Psoas muscle (tissue), 8 donors: Measurements from ENCODE around the gene KCNG2. TPM values are rescaled to one million over a fixed set of nuclear protein-coding genes. Genes with fewer than 3 reads are reported as not detected.

Experiments used
- ATAC-seq, 4 donors: fragments of 200-7000 bp; cut with Tn5 transposase; one replicate each; pipeline ENCODE4 v1.9.1; 2020; ENCODE audit warnings: moderate library complexity in 3 of 4, mild to moderate bottlenecking in 2 of 4
- DNase-seq, 2 donors: peaks; one replicate each; pipeline ENCODE4 v3.0.0-alpha.2; 2020
- H3K27ac ChIP-seq: fragments of 200-600 bp; one replicate; pipeline ENCODE4 v1.8.0; 2022
- H3K27me3 ChIP-seq, 3 donors: fragments of 200-600 bp in 1 of 3; one replicate each; pipeline versions ENCODE4 v1.6.1 to v1.8.0; 2013 to 2022; ENCODE audit warnings: low read length in 2 of 3, mild to moderate bottlenecking in 2 of 3, moderate library complexity in 1 of 3; ENCODE audit not compliant: insufficient read depth in 3 of 3
- H3K36me3 ChIP-seq, 2 donors: fragments of 200-600 bp in 1 of 2; one replicate each; pipeline versions ENCODE4 v1.6.1 to v1.8.0; 2013 to 2022; ENCODE audit warnings: low read depth in 1 of 2, mild to moderate bottlenecking in 1 of 2, moderate library complexity in 1 of 2; ENCODE audit not compliant: insufficient read depth in 1 of 2
- H3K4me1 ChIP-seq: fragments of 200-600 bp; one replicate; pipeline ENCODE4 v1.8.0; 2022
- H3K4me3 ChIP-seq: fragments of 200-600 bp; one replicate; pipeline ENCODE4 v1.8.0; 2022; ENCODE audit warnings: mild to moderate bottlenecking
- H3K9me3 ChIP-seq: fragments of 200-600 bp; one replicate; pipeline ENCODE4 v1.8.0; 2022
- CTCF ChIP-seq: fragments of 200-600 bp; IDR thresholded peaks from one replicate; pipeline ENCODE4 v1.8.0; 2022; ENCODE audit warnings: antibody characterized with exemption
- WGBS, 3 donors: extraction: QIAGEN DNeasy Blood & Tissue Kit; methylation state at CpG; one replicate each; pipeline versions ENCODE4 v1.1.6 to v1.1.7; 2013; 5-methylcytosine and 5-hydroxymethylcytosine counted together
- intact Hi-C, 2 donors: fragments of 100-400 bp; cut with DNase I; formaldehyde crosslinking; loops; one replicate each; pipeline versions ENCODE4 v1.11.0 to v1.14.2; 2022
- polyA plus RNA-seq, 3 donors: library from polyadenylated mRNA; stranded (reverse); fragments of 200-250 nt; gene quantifications; one replicate each; pipeline ENCODE4 v1.2.3, GENCODE V29; 2013
- total RNA-seq, 4 donors: library from RNA; stranded (reverse); fragmentation: NEBNext Ultra II Directional in 2 of 4; extraction: Animal tissue kit (Norgen Biotek cat#: 25700) in 2 of 4; gene quantifications; one replicate each; pipeline versions ENCODE4 v1.2.1 to v1.2.4, GENCODE V29; 2021 to 2023
- donor health status: healthy with polysubstance abuse.
- donor health status: DM: no; HTN: no; CAD: no; lungs with moderate emphysema.
- donor health status: Bipolar disorder and iron deficiency.
- donor health status: healthy.
- donor health status: DM: yes; HTN: yes; CAD: no.
- donor health status: DM: no; HTN: no; CAD: no.
- donor health status: DM: no; HTN: no; CAD: no.
- donor health status: DM: yes; HTN: yes; CAD: no.

The KCNG2 gene
- total and polyA plus RNA-seq, 7 donors: 0.04 to 0.54 (median 0.27) TPM; not detected in 2

GRCh38 chr18:79760881-79761280 is 36.9 kb upstream of the KCNG2 start:
- peaks cover 0 to 3% (median 0%) of the 10 kb centered on the region in 3 donors for H3K27me3 ChIP-seq

GRCh38 chr18:79763407-79763806 is 34.3 kb upstream of the KCNG2 start:
- H3K27me3 ChIP-seq: peaks cover 0 to 5% (median 2%) of the 10 kb centered on the region in 3 donors
- DNase-seq (no peak), ATAC-seq (no peak)
- no peak overlapping the region for H3K4me3 ChIP-seq
- no peaks in the 10 kb centered on the region for H3K4me1 ChIP-seq
- no peak overlapping the region for H3K27ac ChIP-seq
- H3K36me3 ChIP-seq: no peaks in the 10 kb centered on the region
- peaks cover 19% of the 10 kb centered on the region for H3K9me3 ChIP-seq
- TF ChIP-seq CTCF: no peak
- intact Hi-C loops: no loop called here

More at GRCh38 chr18:79760881-79761280, 36.9 kb upstream of the KCNG2 start:
- no peaks in the 10 kb centered on the region for H3K36me3 ChIP-seq
- WGBS, 3 donors: 67 to 92% (median 78%) methylated on average over 1 of the region's 1 CpG
- ATAC-seq (no peak), DNase-seq (no peak)
- peaks cover 13% of the 10 kb centered on the region for H3K9me3 ChIP-seq
- no peak overlapping the region for H3K27ac ChIP-seq
- H3K4me3 ChIP-seq: no peak overlapping the region
- no peaks in the 10 kb centered on the region for H3K4me1 ChIP-seq
- intact Hi-C loops: no loop called here
- TF ChIP-seq CTCF: no peak

DNA sequence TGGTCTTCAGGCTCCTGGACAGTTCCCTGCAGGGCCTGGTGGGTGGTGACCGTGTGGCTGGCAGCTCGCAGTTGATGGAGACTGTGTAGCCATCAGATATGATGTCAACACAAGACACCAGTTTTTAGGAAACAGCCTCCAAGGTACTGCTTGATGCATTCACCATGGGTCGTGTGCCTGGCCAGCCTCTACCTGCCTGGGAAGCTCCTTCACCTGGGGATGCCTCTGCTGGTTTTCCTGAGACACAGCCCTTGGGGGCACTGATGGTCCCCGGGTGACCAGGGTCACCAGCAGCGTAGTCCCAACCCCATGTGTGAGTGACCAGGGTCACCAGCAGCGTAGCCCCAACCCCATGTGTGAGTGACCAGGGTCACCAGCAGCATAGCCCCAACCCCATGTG is 33.6 kb upstream of the KCNG2 start:
- Histone ChIP-seq H3K27me3 (peaks cover 0 to 10% (median 2%) of the 10 kb centered on the region in 3 donors), H3K4me1 (no peaks in the 10 kb centered on the region), H3K36me3 (no peaks in the 10 kb centered on the region), H3K9me3 (peaks cover 14% of the 10 kb centered on the region), H3K27ac (no peak overlapping the region), H3K4me3 (no peak overlapping the region)
- DNase-seq (no peak), ATAC-seq (no peak)
- intact Hi-C loops: no loop called here
- 83 to 86% (median 85%) methylated on average over 5 to 6 of the region's 6 CpGs for WGBS, 3 donors
- no peak for TF ChIP-seq CTCF

- whole genome bisulfite sequencing, 3 donors: 36 to 40% (median 39%) methylated on average over 14 of the region's 14 CpGs
- Histone ChIP-seq H3K36me3 (no peaks in the 10 kb centered on the region), H3K4me1 (no peaks in the 10 kb centered on the region), H3K27me3 (peaks cover 0 to 11% (median 4%) of the 10 kb centered on the region in 3 donors), H3K9me3 (peaks cover 6% of the 10 kb centered on the region), H3K4me3 (no peak overlapping the region), H3K27ac (no peak overlapping the region)
- intact Hi-C loops: no loop called here
- ATAC-seq (no peak), DNase-seq (no peak)
- TF ChIP-seq CTCF: no peak
Observed at GRCh38 chr18:79765491-79766245, 32.1 kb upstream of the KCNG2 start.

DNA sequence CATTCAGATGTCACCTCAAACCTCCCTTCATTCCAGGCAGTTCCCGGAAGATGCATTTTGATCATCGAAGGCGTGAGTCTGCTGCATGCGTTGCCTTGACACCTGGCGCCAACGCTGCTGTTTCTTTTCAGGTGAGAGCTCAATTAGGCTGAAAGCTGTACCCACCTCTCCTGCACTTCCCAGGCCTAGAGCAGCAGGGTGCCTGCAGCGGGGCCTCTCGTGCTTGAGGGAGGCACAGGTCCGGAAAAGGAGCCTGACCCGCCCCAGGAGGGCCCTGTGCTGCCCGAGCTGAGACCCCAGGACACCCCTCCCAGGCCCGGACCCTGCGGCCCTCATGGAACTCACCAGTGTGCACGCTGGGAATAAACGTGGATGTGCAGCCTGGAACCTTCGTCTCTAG is 31.4 kb upstream of the KCNG2 start:
- no peak for DNase-seq
- whole genome bisulfite sequencing, 3 donors: 62 to 65% (median 65%) methylated on average over 16 of the region's 16 CpGs

More for the DNA sequence above, 31.4 kb upstream of the KCNG2 start:
- Histone ChIP-seq H3K9me3 (peaks cover 6% of the 10 kb centered on the region), H3K27ac (no peak overlapping the region), H3K36me3 (no peaks in the 10 kb centered on the region), H3K27me3 (peaks cover 0 to 11% (median 4%) of the 10 kb centered on the region in 3 donors), H3K4me3 (no peak overlapping the region), H3K4me1 (no peaks in the 10 kb centered on the region)
- ATAC-seq: no peak
- no peak for TF ChIP-seq CTCF
- intact Hi-C loops: no loop called here
